ENCODE results near the gene KCTD5.
"Not testable (repeated sequence)": the region's sequence is repeated elsewhere in the genome, so short reads cannot be mapped to it uniquely, and the experiment has no call there.

Gene KCTD5

GRCh38 chr16:2673066-2673999, 9.0 kb upstream of the KCTD5 start:
- peak; percentile 86 to 91 for DNase-seq

GRCh38 chr16:2675021-2675420, 7.3 kb upstream of the KCTD5 start:
- no peak for DNase-seq

GRCh38 chr16:2675714-2676113, 6.6 kb upstream of the KCTD5 start:
- no peak for DNase-seq

GRCh38 chr16:2676937-2677336, 5.4 kb upstream of the KCTD5 start:
- DNase-seq, result not testable (repeated sequence)

- not testable (repeated sequence) for DNase-seq
Measured at GRCh38 chr16:2678206-2678965, 3.9 kb upstream of the KCTD5 start.

- not testable (repeated sequence) for DNase-seq
Measured at GRCh38 chr16:2679902-2680301, 2.4 kb upstream of the KCTD5 start.

- DNase-seq, result not testable (repeated sequence)
Measured at GRCh38 chr16:2680360-2680759, 2.0 kb upstream of the KCTD5 start.

- DNase-seq, result not testable (repeated sequence)
Measured at GRCh38 chr16:2683041-2683440, 718 bp downstream of the KCTD5 start.

- DNase-seq, result not testable (repeated sequence)
Measured at GRCh38 chr16:2686075-2686474, 3.8 kb downstream of the KCTD5 start.

- no peak for DNase-seq
Measured at GRCh38 chr16:2686912-2687507, 4.7 kb downstream of the KCTD5 start.

GRCh38 chr16:2687531-2688308, 5.4 kb downstream of the KCTD5 start:
- DNase-seq, result no peak

- not testable (repeated sequence) for DNase-seq
Measured at GRCh38 chr16:2689422-2689821, 7.1 kb downstream of the KCTD5 start.

GRCh38 chr16:2689968-2690801, 7.9 kb downstream of the KCTD5 start:
- DNase-seq, result no peak

- no peak for DNase-seq
Measured at GRCh38 chr16:2690852-2691251, 8.5 kb downstream of the KCTD5 start.

GRCh38 chr16:2691491-2692248, 9.3 kb downstream of the KCTD5 start:
- no peak for DNase-seq

GRCh38 chr16:2692251-2692947, 10.1 kb downstream of the KCTD5 start:
- DNase-seq, result no peak

- DNase-seq, result no peak
Measured at GRCh38 chr16:2692948-2693651, 10.8 kb downstream of the KCTD5 start.

- not testable (repeated sequence) for DNase-seq
Measured at GRCh38 chr16:2696601-2697250, 14.4 kb downstream of the KCTD5 start.

GRCh38 chr16:2697401-2697948, 15.2 kb downstream of the KCTD5 start:
- DNase-seq, result no peak
